ENCODE results near the gene CFAP77.

- TF ChIP-seq CTCF (IDR thresholded peaks at IDR 0.05) (no peak), POLR2A (IDR thresholded peaks at IDR 0.05) (no peak), POLR2AphosphoS5 (IDR thresholded peaks at IDR 0.05; ENCODE audit: insufficient read depth in 1 of 2, low read depth in 1 of 2) (no peak)
Measured at GRCh38 chr9:132614324-132614723, 204.3 kb downstream of the CFAP77 start.
